GM10266 (cell line): Measurements from ENCODE around the gene SLC22A17.
"Not testable (repeated sequence)": the region's sequence is repeated elsewhere in the genome, so short reads cannot be mapped to it uniquely, and the experiment has no call there.

Source experiments
- DNase-seq: peaks from one replicate; pipeline ENCODE4 v3.0.0; 2012; ENCODE audit errors: extremely low spot score
- TF ChIP-seq, protein P1 (sequence below): IDR thresholded peaks from 2 replicates; pipeline ENCODE4 v1.5.1; 2012; ENCODE audit warnings: mild to moderate bottlenecking, low read depth; ENCODE audit not compliant: control insufficient read depth, insufficient read depth; ENCODE audit errors: missing control alignments

Gene SLC22A17

DNA sequence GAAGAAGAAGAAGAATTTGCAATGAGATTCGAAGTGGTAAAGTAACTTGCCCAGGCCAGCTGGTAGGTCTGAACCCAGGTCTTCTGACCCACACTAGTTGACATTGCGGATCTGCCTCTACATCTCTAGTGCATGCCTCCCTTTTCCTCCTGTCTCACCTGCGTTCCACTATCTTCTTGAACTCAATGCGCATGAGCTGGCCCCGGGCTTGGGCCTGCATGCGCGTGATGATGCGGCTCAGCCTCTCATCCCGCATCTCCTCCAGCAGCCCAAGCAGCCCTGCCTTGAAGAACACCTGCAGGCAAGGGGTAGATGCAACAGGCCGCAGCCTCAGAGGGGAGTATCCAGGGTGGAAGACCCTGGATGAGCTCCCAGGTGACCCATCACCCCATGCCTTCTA is 43.4 kb upstream of the SLC22A17 start:
- TF ChIP-seq, protein P1, sequence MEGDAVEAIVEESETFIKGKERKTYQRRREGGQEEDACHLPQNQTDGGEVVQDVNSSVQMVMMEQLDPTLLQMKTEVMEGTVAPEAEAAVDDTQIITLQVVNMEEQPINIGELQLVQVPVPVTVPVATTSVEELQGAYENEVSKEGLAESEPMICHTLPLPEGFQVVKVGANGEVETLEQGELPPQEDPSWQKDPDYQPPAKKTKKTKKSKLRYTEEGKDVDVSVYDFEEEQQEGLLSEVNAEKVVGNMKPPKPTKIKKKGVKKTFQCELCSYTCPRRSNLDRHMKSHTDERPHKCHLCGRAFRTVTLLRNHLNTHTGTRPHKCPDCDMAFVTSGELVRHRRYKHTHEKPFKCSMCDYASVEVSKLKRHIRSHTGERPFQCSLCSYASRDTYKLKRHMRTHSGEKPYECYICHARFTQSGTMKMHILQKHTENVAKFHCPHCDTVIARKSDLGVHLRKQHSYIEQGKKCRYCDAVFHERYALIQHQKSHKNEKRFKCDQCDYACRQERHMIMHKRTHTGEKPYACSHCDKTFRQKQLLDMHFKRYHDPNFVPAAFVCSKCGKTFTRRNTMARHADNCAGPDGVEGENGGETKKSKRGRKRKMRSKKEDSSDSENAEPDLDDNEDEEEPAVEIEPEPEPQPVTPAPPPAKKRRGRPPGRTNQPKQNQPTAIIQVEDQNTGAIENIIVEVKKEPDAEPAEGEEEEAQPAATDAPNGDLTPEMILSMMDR, result no peak
- no peak for DNase-seq

DNA sequence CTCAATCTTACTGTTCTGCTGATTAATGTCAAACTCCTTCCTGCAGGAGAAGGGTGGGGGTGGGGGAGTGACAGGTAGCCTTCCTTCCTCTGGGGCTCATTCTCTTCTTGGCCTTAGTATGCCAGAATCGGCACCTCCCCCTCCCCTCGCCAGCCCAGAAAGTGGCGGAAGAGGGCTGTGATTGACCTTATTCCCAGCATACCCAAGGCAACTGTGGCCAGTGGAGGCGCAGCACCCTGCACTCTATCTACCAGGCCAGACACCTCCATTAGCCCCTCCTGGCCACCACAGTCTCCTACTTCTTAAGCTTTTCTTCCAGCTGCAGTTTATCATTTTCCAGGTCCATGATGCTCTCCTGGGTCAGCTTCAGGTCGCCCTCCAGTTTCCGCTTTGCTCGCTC is 39.9 kb upstream of the SLC22A17 start:
- TF ChIP-seq, protein P1, result no peak

DNA sequence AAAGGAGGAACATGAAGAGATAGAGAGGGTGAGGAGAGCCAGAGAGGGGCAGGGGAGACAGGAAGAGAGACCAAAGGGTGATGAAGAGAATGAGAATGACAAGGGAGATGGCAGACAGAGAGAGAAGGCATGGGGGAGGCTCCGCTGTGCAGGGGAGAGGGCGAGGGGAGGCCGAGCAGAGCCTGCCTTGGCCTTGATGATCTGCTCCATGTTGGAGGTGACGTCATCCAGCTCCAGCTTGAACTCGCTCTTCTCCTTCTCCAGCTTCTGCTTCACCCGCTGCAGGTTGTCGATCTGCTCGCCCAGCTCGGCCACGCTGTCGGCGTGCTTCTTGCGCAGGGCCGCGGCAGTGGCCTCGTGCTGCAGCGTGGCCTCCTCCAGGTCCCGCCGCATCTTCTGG is 37.2 kb upstream of the SLC22A17 start:
- not testable (repeated sequence) for DNase-seq

More for the DNA sequence above, 39.9 kb upstream of the SLC22A17 start:
- no peak for DNase-seq

DNA sequence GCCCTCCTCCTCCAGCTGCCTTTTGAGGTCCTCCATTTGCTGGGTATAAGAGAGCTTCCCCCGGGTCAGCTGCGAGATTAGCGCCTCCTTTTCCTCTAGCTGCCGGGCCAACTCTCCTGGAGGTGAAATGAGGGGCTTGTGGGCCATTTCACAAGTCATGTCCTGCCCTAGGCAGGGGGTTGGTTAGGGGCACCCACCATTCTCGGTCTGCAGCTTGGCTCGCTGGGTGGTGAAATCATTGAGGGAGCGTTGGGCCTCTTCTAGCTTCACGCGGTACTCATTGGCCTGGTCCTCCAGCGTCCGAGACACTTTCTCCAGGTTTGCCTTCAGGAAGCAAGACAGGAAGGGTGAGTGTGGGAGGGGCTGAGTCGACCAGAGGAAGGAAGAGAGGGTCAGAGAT is 36.7 kb upstream of the SLC22A17 start:
- TF ChIP-seq, protein P1, result no peak
- no peak for DNase-seq

DNA sequence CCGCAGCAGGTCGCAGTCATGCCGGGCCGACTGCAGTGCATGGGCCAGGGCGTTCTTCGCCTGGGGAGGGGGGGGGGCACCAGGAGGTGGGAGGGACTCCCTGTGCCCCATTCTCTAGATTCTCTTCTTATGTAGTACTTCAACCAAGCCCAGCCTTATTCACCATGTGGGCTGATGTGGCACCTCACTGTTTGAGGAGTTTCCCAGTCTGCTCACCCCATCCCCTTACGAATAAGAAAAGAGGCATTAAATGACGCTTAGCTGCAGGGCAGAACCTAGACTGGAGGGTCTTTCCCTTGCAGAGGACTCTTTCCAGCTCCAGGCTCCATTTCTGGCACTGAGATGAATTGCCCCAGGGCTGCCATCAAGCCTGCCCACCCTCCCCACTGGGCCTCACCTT is 36.3 kb upstream of the SLC22A17 start:
- DNase-seq, result no peak
- TF ChIP-seq, protein P1, result no peak

DNA sequence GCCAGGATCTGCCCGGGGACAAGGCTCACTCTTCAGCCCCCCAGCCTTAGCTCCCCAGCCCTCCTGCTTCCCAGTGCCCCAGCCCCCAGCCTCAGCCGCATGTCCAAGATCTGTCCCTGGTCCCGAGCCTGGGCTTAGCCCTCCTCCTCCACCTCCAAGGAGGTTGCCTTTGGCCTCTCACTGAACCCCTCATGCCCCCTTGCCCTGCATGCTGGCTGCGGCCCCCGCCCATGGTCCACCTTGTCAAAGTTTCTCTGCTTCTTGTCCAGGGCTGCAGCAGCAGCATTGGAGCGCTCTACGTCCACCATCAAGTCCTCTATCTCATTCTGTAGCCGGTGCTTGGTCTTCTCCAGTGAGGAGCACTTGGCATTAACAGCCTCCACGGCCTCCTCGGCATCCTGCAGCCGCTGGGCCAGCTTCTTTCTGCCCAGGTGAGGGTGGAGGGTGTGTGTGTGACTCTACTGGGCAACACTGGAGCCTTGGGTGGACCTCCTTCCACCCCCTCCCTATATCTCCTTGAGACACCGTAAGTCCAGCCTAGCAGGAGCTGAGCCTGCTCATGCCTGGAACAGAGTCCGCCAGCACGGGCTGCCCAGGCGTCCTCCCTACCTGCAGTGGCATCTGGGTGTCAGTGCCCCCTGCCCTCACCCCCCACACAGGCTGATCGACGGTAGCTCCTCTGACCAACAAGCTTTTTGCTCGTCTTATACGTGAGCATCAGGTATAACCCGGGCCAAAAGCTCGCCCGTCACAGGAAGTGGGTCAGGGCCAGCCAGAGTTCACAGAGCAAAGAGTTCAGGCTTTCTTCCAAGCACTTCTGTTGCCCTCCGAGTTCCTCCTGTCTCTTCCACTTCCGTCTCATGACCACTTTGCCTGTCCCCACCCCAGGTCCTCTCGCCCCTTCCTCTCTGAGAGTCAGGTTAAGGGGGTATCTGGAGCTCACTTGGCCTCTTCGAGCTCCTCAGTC is 35.5 kb upstream of the SLC22A17 start:
- DNase-seq, result no peak
- TF ChIP-seq, protein P1, result no peak

DNA sequence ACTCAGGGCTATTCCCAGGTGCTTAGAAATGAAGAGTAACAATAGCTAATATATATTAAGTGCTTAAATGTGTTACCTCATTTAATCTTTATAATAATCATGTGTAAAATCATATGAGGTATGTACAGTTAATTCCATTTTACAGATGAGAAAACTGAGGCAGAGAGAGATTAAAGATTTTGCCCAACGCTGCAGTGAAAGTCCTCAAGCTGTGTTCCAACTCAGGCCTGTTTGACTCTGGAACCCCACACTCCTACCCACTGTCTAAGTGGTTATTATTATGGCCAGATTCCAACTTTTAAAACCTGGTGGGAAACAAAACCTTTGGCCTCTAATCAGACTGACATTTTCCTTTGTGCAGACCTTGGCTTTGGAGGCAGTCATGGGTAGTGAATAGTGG is 34.3 kb upstream of the SLC22A17 start:
- TF ChIP-seq, protein P1, result no peak

DNA sequence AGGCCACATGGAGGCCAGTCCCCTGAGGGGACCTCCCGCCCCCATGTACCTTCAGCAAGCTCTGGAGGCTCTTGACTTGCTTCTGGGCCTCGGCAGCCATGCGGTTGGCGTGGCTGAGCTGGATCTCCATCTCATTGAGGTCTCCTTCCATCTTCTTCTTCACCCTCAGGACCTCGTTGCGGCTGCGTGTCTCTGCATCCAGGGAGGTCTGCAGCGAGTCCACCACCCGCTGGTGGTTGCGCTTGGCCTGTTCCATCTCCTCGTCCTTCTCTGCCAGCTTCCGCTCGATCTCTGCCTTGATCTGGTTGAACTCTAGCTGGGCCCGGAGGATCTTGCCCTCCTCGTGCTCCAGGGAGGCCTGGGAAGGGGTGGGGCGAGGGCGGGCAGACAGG is 33.6 kb upstream of the SLC22A17 start:
- not testable (repeated sequence) for DNase-seq

More for the DNA sequence above, 34.3 kb upstream of the SLC22A17 start:
- DNase-seq, result no peak
